ENCODE data around the gene HDAC4. TPM values are rescaled to one million over a fixed set of nuclear protein-coding genes. Genes with fewer than 3 reads are reported as not detected.
A peak's percentile ranks its signal among the peaks of the same experiment; 100 is the strongest.

Gene HDAC4
- total RNA-seq, 4 donors from 2014 or later: 51.4 to 107 (median 70.8) TPM

DNA sequence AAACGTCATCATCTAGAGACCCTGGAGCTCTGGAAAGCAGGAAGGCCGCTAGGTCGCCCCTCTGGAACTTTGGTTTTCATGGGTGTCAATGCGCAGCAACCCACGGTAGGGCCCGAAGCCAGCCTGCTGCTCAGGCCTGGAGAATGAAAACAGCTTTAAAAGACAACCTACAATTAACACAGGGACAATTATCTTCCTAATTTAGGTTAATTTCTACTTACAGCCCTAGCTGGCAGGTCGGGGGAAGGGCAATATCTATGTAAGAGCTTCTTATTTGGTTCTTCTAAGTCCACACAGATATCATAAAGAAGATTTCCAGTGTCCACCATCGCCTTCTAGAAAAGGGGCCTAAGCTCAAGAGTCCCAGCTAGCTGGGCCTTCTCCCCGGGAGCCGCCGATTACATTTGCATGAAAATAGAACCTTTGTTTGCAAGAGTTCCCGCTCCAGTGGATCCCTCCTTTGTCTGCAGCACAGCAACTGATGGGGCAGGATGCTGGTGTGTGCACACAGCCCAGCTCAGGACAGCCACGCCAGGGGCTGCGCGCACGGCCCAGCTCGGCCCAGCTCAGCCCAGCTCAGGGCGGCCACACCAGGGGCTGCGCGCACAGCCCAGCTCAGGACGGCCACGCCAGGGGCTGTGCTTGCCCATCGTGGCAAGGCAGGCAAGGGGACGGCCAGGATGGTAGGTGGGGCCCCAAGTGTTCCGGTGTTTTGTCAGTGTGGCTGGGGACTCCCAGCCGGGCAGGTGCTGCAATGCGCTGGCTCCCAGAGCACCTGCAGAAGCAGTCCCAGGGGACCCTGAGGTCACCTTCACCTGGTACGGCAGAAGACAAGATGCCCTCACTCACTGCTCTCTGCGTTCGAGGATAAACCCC lies 109.1 kb downstream of the HDAC4 start:
- peaks cover 41% of the 10 kb centered on the region for H3K4me1 ChIP-seq
- TF ChIP-seq, protein P1, sequence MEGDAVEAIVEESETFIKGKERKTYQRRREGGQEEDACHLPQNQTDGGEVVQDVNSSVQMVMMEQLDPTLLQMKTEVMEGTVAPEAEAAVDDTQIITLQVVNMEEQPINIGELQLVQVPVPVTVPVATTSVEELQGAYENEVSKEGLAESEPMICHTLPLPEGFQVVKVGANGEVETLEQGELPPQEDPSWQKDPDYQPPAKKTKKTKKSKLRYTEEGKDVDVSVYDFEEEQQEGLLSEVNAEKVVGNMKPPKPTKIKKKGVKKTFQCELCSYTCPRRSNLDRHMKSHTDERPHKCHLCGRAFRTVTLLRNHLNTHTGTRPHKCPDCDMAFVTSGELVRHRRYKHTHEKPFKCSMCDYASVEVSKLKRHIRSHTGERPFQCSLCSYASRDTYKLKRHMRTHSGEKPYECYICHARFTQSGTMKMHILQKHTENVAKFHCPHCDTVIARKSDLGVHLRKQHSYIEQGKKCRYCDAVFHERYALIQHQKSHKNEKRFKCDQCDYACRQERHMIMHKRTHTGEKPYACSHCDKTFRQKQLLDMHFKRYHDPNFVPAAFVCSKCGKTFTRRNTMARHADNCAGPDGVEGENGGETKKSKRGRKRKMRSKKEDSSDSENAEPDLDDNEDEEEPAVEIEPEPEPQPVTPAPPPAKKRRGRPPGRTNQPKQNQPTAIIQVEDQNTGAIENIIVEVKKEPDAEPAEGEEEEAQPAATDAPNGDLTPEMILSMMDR (IDR thresholded peaks at IDR 0.05): no peak
- TF ChIP-seq POLR2A (IDR thresholded peaks at IDR 0.05): no peak
- TF ChIP-seq POLR2AphosphoS5 (IDR thresholded peaks at IDR 0.05): no peak
- no peak for TF ChIP-seq EP300 (IDR thresholded peaks at IDR 0.05)
- peak; percentile 37 to 52 for DNase-seq (ENCODE audit: low spot score in 2 of 2)
- H3K27ac ChIP-seq: peak overlapping the region; percentile 71
- no peaks in the 10 kb centered on the region for H3K27me3 ChIP-seq
- no peaks in the 10 kb centered on the region for H3K36me3 ChIP-seq
- H3K4me3 ChIP-seq: no peak overlapping the region
- H3K9me3 ChIP-seq: no peaks in the 10 kb centered on the region
- WGBS: 83% methylated on average over 17 of the region's 30 CpGs

DNA sequence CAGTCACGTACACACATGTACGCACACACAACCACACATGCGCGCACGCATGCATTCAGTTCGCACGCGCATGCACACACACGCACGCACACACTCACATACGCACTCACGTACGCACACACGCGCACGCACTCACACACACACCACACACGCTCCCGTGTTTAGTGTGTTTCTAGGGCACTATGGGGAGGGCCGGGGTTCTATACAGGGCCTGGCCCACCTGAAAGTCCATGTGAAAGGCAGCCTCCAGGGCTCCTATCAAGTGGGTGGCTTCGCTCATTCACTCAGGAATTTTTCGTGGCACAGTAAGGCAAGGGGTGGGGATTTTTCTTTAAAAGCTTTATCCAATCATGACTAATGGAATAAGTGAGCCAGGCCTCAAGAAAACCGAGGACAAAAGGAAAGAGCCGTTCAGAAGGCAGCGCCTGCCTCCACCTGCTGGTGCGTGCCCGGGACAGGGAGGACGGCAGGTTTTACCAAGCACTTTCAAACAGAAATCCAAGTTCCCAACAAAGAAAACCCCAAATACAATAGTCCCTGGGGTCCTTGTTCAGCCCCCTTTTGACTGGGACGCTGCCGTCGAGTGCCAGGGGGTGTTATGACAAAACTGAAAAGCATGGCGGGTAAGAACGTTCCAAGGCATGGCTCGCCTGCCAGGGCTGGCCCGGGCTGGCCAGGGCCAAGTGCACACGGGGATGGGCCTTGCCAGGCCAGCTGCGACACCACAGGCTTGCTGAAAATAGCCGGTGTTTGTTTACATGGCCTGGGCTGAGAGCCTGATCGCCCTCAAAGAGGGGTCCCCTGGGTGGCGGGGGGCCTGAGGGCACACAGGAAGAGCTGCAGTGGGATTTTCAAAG lies 110.0 kb downstream of the HDAC4 start:
- TF ChIP-seq POLR2AphosphoS5 (IDR thresholded peaks at IDR 0.05): no peak
- TF ChIP-seq, protein P1 (IDR thresholded peaks at IDR 0.05): peak in 1 of 2 donors; percentile 41
- Histone ChIP-seq H3K27ac (peak overlapping the region; percentile 71), H3K4me1 (peaks cover 37% of the 10 kb centered on the region)

DNA sequence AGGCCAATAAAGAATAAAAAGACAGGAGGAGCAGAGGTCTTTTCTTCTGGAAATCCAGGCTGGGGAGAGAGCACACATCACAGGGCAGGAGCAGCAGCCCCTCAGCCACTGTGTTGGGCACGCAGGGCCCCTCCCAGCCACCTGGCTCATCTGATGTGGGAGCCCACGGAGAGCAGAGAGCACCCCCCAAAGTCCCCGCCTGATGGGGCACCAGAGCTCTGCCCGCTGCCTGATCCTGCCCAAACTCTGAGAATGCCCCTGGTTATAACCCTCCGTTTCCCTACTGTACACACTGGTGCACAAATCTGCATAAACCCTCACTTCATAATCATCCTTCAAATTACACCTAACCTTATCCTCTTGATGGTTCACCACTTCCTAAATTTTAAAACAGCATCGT lies 111.3 kb downstream of the HDAC4 start:
- peaks cover 38% of the 10 kb centered on the region for H3K4me1 ChIP-seq

More for the DNA sequence above, 110.0 kb downstream of the HDAC4 start:
- DNase-seq (ENCODE audit: low spot score in 2 of 2): peak; percentile 74 to 75
- H3K4me3 ChIP-seq: no peak overlapping the region
- no peaks in the 10 kb centered on the region for H3K27me3 ChIP-seq
- H3K36me3 ChIP-seq: no peaks in the 10 kb centered on the region
- WGBS: 65% methylated on average over 39 of the region's 39 CpGs
- H3K9me3 ChIP-seq: no peaks in the 10 kb centered on the region

DNA sequence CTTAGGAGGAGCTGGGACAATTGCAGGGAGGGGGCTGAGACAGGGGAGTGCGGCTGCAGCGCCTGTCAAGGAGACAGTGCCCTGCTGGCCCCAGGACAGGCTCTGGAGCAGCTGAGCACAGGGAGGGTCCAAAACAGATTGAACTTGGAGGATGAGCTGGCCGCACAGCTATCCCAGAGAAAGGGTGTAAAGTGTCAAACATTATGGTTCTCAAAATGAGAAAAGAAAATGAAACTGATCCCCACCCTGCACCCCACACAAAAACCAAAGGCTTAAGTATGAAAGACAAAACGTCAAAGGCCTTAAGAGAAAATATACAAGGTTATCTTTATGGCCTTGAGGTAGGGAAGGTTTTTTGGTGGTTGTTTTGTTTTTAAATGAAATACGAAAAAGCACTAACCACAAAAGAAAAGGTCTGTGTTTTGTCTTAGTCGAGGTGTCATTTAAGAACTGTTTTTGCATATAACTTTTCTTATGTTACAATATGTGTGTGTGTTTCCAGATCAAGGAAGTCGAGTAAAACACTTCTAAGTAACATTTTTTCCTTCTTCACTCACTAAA lies 111.8 kb downstream of the HDAC4 start:
- TF ChIP-seq POLR2AphosphoS5 (IDR thresholded peaks at IDR 0.05) (no peak), POLR2A (IDR thresholded peaks at IDR 0.05) (no peak), EP300 (IDR thresholded peaks at IDR 0.05) (no peak)
- TF ChIP-seq, protein P1 (IDR thresholded peaks at IDR 0.05): no peak
- no peak overlapping the region for H3K4me3 ChIP-seq
- WGBS: 53% methylated on average over 7 of the region's 7 CpGs
- peak; percentile 60 to 72 for DNase-seq (ENCODE audit: low spot score in 2 of 2)
- H3K9me3 ChIP-seq: no peaks in the 10 kb centered on the region
- H3K36me3 ChIP-seq: no peaks in the 10 kb centered on the region
- H3K27me3 ChIP-seq: no peaks in the 10 kb centered on the region
- H3K27ac ChIP-seq: peak overlapping the region; percentile 25
- H3K4me1 ChIP-seq: peaks cover 38% of the 10 kb centered on the region

More for the DNA sequence above, 111.3 kb downstream of the HDAC4 start:
- Histone ChIP-seq H3K27ac (peak overlapping the region; percentile 25), H3K4me3 (no peak overlapping the region), H3K27me3 (no peaks in the 10 kb centered on the region), H3K9me3 (no peaks in the 10 kb centered on the region), H3K36me3 (no peaks in the 10 kb centered on the region)
- TF ChIP-seq EP300 (IDR thresholded peaks at IDR 0.05) (no peak), POLR2A (IDR thresholded peaks at IDR 0.05) (no peak), POLR2AphosphoS5 (IDR thresholded peaks at IDR 0.05) (no peak)
- TF ChIP-seq, protein P1 (IDR thresholded peaks at IDR 0.05): no peak
- DNase-seq (ENCODE audit: low spot score in 2 of 2): peak in 1 of 2 donors; percentile 37
- 95% methylated on average over 6 of the region's 6 CpGs for WGBS
